Coronary artery (tissue), 2 donors: ENCODE results near the gene PTPN21.

Experiments
- DNase-seq: peaks from one replicate; pipeline ENCODE4 v3.0.0-alpha.2; 2017; ENCODE audit warnings: low spot score
- H3K27ac ChIP-seq, 2 donors: fragments of 200-600 bp; sonication (generic); one replicate each; pipeline ENCODE4 v1.5.1; 2016 to 2019
- H3K4me3 ChIP-seq: fragments of 200-600 bp; sonication (generic); 2 replicates; pipeline ENCODE4 v1.5.1; 2016; ENCODE audit warnings: mild to moderate bottlenecking, moderate library complexity
- CTCF ChIP-seq: fragments of 200-600 bp; sonication (generic); IDR thresholded peaks from one replicate; pipeline ENCODE4 v1.5.1; 2019; ENCODE audit warnings: antibody characterized with exemption

PTPN21 gene

DNA sequence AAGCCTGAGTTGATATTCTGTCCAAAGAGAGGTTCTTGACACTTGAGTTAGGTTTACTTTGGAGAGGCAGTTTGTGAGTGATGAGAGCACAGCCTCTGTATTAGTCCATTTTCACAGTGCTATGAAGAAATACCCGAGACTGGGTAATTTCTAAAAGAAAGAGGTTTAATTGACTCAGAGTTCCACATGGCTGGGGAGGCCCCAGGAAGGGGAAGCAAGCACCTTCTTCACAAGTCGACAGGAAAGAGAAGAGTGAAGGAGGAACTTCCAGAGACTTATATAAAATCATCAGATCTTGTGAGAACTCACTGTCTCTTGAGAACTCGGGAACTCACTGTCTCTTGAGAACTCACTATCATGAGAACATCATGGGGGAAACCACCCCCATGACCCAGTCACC lies 13.4 kb upstream of the PTPN21 start:
- no peak overlapping the region for H3K27ac ChIP-seq
- H3K4me3 ChIP-seq = no peak overlapping the region
- TF ChIP-seq CTCF = no peak
- DNase-seq = no peak

DNA sequence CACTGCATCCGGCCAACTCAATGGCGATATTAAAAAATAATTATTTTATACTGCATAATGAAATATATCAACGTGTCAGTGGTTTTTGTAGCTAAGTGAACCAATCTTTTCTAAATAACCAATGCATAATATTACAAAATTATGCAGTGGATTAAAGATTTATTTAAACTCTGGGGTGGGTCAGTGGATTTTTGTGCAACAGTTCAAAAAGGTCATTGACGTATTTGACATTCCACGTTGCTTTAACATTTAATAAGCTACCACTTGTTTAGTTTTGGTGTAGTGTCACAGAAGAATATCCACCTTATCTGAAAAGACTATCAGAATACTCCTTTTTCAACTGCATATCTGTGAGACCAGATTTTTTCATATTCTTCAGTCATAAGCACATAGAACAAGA lies 10.6 kb upstream of the PTPN21 start:
- Histone ChIP-seq H3K27ac (no peak overlapping the region), H3K4me3 (no peak overlapping the region)
- TF ChIP-seq CTCF = no peak
- DNase-seq = no peak

- no peak for DNase-seq
- TF ChIP-seq CTCF = no peak
- peak overlapping the region in 1 of 2 donors; percentile 92 for H3K27ac ChIP-seq
Measured at GRCh38 chr14:88563845-88564244, 9.0 kb upstream of the PTPN21 start.

GRCh38 chr14:88562831-88563686 lies 8.3 kb upstream of the PTPN21 start, which contains the start of gene ZC3H14:
TSS of gene ZC3H14 (plus strand) at chr14:88563037. CDS start at chr14:88563134, 97 bp downstream.
- TF ChIP-seq CTCF = no peak
- DNase-seq = peak; percentile 87
- H3K4me3 ChIP-seq = peak within 1 kb of the TSS; percentile 92
- peak within 1 kb of the TSS; percentile 92 to 95 for H3K27ac ChIP-seq

More at GRCh38 chr14:88563845-88564244, 9.0 kb upstream of the PTPN21 start:
- H3K4me3 ChIP-seq = peak overlapping the region; percentile 92

DNA sequence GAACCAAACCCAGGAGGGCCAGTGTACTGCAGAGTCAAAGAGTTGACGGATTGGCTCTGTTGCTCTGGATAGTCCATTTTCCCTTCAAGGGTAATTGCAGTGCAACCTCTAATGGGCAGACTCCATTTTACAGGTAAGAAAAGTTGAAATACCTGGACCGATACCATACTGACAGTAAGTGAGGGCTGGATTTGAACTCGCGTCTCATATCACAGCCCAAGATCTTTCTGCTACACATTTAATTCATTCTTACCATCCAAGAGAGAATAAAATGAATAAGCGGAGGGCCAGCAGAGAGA lies 7.7 kb upstream of the PTPN21 start:
- DNase-seq = no peak
- TF ChIP-seq CTCF = no peak
- Histone ChIP-seq H3K27ac (peak overlapping the region; percentile 92 to 95), H3K4me3 (peak overlapping the region; percentile 92)

DNA sequence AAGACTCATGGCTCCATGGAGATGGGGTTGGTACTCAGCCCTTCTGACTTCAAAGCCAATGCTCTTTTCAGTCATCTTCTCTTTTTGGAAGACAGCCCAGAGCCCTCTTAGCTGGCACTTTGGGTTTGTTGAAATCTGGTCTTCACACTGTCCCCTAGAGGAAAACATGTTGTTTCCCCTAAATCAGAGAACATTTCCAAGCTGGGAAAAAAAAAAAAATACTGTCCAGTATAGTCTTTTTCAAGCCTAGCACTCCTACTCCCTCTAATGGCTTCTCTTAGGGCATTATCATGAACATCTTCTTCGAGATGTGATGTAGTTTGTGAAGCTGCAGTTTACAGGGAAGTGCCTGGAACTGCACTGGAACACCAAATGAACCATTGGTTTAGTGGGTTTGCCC lies 5.0 kb upstream of the PTPN21 start:
- Histone ChIP-seq H3K4me3 (no peak overlapping the region), H3K27ac (no peak overlapping the region)
- no peak for DNase-seq
- TF ChIP-seq CTCF = no peak

DNA sequence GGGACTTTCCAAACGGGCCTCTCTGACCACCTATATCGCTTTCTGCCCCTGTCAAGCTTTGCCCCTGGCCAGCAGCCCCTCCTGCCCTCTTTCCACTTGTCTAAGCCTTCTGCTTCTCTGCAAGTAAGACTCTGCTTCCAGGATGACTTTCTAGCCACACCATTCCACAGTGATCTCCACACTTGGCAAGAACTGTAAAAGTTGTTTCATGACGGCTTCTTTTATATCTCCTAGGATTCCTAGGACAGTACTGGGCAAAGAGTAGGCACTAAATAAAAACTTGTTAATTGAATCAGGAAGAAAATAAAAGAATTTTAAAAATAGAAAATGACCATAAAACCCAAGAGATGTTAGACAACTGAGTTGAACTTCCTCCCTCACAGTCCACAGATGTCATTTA lies 1.8 kb upstream of the PTPN21 start:
- TF ChIP-seq CTCF = no peak
- DNase-seq = no peak
- Histone ChIP-seq H3K27ac (no peak overlapping the region), H3K4me3 (no peak overlapping the region)
